ENCODE measurements around the gene MRRF. TPM values are rescaled to one million over a fixed set of nuclear protein-coding genes. Genes with fewer than 3 reads are reported as not detected.
"Not testable (repeated sequence)": the region's sequence is repeated elsewhere in the genome, so short reads cannot be mapped to it uniquely, and the experiment has no call there.

MRRF gene
- total RNA-seq, 1 donor from 2014 or later = 41.2 TPM

GRCh38 chr9:122327175-122327574 is 62.5 kb downstream of the MRRF start:
- Mint-ChIP-seq H3K36me3 (peaks cover 30% of the 10 kb centered on the region), H3K27me3 (no peaks in the 10 kb centered on the region), H3K4me1 (ENCODE audit: unreplicated experiment) (peaks cover 19% of the 10 kb centered on the region), H3K4me3 (no peak overlapping the region), H3K27ac (no peak overlapping the region), H3K9me3 (no peaks in the 10 kb centered on the region)
- TF ChIP-seq, protein P1, sequence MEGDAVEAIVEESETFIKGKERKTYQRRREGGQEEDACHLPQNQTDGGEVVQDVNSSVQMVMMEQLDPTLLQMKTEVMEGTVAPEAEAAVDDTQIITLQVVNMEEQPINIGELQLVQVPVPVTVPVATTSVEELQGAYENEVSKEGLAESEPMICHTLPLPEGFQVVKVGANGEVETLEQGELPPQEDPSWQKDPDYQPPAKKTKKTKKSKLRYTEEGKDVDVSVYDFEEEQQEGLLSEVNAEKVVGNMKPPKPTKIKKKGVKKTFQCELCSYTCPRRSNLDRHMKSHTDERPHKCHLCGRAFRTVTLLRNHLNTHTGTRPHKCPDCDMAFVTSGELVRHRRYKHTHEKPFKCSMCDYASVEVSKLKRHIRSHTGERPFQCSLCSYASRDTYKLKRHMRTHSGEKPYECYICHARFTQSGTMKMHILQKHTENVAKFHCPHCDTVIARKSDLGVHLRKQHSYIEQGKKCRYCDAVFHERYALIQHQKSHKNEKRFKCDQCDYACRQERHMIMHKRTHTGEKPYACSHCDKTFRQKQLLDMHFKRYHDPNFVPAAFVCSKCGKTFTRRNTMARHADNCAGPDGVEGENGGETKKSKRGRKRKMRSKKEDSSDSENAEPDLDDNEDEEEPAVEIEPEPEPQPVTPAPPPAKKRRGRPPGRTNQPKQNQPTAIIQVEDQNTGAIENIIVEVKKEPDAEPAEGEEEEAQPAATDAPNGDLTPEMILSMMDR (conservative IDR thresholded peaks at IDR 0.05) = no peak
- no peak for DNase-seq (ENCODE audit: extremely low spot score, unreplicated experiment)

- TF ChIP-seq, protein P1 (conservative IDR thresholded peaks at IDR 0.05) = no peak
- no peaks in the 10 kb centered on the region for H3K9me3 Mint-ChIP-seq
- H3K36me3 Mint-ChIP-seq = peaks cover 11% of the 10 kb centered on the region
- H3K27ac Mint-ChIP-seq = no peak overlapping the region
- no peaks in the 10 kb centered on the region for H3K27me3 Mint-ChIP-seq
- DNase-seq (ENCODE audit: extremely low spot score, unreplicated experiment) = no peak
- peaks cover 13% of the 10 kb centered on the region for H3K4me1 Mint-ChIP-seq (ENCODE audit: unreplicated experiment)
- no peak overlapping the region for H3K4me3 Mint-ChIP-seq
Measured at GRCh38 chr9:122329597-122329996, 64.9 kb downstream of the MRRF start.

DNA sequence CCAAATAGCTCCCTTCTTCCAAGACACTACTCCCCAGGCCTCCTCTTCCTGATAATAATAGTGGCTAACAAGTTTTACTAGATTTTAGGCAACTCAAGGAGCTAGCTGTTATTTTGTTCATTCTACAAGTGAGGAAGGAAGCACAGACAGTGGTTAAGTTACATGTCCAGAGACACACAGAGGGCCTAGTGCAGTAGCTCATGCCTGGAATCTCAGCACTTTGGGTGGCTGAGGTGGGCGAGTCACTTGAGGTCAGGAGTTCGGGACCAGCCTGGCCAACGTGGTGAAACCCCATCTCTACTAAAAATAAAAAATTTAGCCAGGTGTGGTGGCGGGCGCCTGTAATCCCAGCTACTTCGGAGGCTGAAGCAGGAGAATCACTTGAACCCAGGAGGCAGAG is 65.8 kb downstream of the MRRF start:
- not testable (repeated sequence) for H3K36me3 Mint-ChIP-seq; H3K4me1 Mint-ChIP-seq (ENCODE audit: unreplicated experiment); H3K4me3 Mint-ChIP-seq; H3K27ac Mint-ChIP-seq; H3K27me3 Mint-ChIP-seq; H3K9me3 Mint-ChIP-seq; DNase-seq (ENCODE audit: extremely low spot score, unreplicated experiment)

DNA sequence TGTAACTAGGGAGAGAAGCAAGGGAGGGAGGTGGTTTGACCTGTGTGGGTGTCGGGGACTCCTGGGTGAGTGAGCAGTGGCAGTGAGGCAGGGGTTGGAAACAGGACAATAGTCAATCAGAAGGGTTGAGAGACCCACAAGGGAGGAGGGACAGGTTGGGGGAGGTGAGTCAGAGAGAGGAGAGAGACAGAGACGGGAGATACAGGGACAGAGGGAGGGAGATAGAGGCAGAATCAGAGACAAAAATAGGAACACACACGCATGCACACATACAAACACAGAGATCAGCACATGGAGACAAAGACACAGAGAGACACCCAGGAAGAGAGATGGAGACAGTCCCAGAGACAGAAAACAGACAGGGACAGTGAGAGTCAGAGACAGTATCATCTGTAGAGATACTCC is 66.8 kb downstream of the MRRF start:
- no peaks in the 10 kb centered on the region for H3K9me3 Mint-ChIP-seq
- DNase-seq (ENCODE audit: extremely low spot score, unreplicated experiment) = no peak
- peaks cover 6% of the 10 kb centered on the region for H3K36me3 Mint-ChIP-seq
- no peak overlapping the region for H3K27ac Mint-ChIP-seq
- peaks cover 6% of the 10 kb centered on the region for H3K4me1 Mint-ChIP-seq (ENCODE audit: unreplicated experiment)
- TF ChIP-seq, protein P1 (conservative IDR thresholded peaks at IDR 0.05) = no peak
- peaks cover 10% of the 10 kb centered on the region for H3K27me3 Mint-ChIP-seq
- no peak overlapping the region for H3K4me3 Mint-ChIP-seq

GRCh38 chr9:122332083-122332482 is 67.4 kb downstream of the MRRF start:
- Mint-ChIP-seq H3K27me3 (peaks cover 11% of the 10 kb centered on the region), H3K4me3 (no peak overlapping the region), H3K9me3 (no peaks in the 10 kb centered on the region), H3K36me3 (peaks cover 6% of the 10 kb centered on the region), H3K27ac (no peak overlapping the region), H3K4me1 (ENCODE audit: unreplicated experiment) (peaks cover 8% of the 10 kb centered on the region)
- TF ChIP-seq, protein P1 (conservative IDR thresholded peaks at IDR 0.05) = no peak
- no peak for DNase-seq (ENCODE audit: extremely low spot score, unreplicated experiment)

DNA sequence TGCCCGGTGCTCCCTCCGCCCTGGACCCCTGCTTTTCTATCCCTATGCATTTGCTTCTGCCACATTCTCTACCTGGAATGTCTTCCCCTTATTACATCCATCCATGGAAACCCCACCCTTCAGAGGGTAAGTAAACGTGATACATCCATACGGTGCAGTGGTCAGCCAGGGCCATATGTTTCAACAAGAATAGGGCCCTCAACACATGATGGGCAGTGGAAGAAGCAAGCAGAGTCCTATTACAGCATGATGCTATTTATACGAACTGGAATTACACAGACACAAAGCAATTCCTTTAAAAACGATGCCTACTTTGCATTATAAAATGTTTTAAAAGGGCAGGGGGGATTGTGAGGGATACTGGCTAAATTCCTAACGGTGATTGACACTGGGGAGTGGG is 68.0 kb downstream of the MRRF start:
- H3K27ac Mint-ChIP-seq = no peak overlapping the region
- peaks cover 6% of the 10 kb centered on the region for H3K36me3 Mint-ChIP-seq
- peaks cover 10% of the 10 kb centered on the region for H3K4me1 Mint-ChIP-seq (ENCODE audit: unreplicated experiment)
- no peak overlapping the region for H3K4me3 Mint-ChIP-seq
- H3K27me3 Mint-ChIP-seq = peaks cover 17% of the 10 kb centered on the region
- TF ChIP-seq, protein P1 (conservative IDR thresholded peaks at IDR 0.05) = no peak
- no peaks in the 10 kb centered on the region for H3K9me3 Mint-ChIP-seq
- no peak for DNase-seq (ENCODE audit: extremely low spot score, unreplicated experiment)

Measured in type B pancreatic cell (in vitro differentiated cells).